NCI-H2227 (cell line): ENCODE data around the gene FOXC1.

ENCODE experiments used
- DNase-seq: peaks from one replicate; lab custom pipeline; 2025; ENCODE audit not compliant: unreplicated experiment; lab: John Stamatoyannopoulos, UW

The FOXC1 gene

DNA sequence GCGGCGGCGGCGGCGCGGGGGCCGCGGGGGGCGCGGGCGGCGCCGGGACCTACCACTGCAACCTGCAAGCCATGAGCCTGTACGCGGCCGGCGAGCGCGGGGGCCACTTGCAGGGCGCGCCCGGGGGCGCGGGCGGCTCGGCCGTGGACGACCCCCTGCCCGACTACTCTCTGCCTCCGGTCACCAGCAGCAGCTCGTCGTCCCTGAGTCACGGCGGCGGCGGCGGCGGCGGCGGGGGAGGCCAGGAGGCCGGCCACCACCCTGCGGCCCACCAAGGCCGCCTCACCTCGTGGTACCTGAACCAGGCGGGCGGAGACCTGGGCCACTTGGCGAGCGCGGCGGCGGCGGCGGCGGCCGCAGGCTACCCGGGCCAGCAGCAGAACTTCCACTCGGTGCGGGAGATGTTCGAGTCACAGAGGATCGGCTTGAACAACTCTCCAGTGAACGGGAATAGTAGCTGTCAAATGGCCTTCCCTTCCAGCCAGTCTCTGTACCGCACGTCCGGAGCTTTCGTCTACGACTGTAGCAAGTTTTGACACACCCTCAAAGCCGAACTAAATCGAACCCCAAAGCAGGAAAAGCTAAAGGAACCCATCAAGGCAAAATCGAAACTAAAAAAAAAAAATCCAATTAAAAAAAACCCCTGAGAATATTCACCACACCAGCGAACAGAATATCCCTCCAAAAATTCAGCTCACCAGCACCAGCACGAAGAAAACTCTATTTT lies 2.0 kb downstream of the FOXC1 start:
- DNase-seq: no peak

DNA sequence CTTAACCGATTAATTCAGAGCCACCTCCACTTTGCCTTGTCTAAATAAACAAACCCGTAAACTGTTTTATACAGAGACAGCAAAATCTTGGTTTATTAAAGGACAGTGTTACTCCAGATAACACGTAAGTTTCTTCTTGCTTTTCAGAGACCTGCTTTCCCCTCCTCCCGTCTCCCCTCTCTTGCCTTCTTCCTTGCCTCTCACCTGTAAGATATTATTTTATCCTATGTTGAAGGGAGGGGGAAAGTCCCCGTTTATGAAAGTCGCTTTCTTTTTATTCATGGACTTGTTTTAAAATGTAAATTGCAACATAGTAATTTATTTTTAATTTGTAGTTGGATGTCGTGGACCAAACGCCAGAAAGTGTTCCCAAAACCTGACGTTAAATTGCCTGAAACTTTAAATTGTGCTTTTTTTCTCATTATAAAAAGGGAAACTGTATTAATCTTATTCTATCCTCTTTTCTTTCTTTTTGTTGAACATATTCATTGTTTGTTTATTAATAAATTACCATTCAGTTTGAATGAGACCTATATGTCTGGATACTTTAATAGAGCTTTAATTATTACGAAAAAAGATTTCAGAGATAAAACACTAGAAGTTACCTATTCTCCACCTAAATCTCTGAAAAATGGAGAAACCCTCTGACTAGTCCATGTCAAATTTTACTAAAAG lies 2.7 kb downstream of the FOXC1 start:
- DNase-seq: no peak

GRCh38 chr6:1612974-1613306 lies 3.2 kb downstream of the FOXC1 start:
- DNase-seq: no peak

GRCh38 chr6:1613346-1613687 lies 3.6 kb downstream of the FOXC1 start:
- DNase-seq: no peak

GRCh38 chr6:1613688-1614447 lies 4.2 kb downstream of the FOXC1 start:
- no peak for DNase-seq

DNA sequence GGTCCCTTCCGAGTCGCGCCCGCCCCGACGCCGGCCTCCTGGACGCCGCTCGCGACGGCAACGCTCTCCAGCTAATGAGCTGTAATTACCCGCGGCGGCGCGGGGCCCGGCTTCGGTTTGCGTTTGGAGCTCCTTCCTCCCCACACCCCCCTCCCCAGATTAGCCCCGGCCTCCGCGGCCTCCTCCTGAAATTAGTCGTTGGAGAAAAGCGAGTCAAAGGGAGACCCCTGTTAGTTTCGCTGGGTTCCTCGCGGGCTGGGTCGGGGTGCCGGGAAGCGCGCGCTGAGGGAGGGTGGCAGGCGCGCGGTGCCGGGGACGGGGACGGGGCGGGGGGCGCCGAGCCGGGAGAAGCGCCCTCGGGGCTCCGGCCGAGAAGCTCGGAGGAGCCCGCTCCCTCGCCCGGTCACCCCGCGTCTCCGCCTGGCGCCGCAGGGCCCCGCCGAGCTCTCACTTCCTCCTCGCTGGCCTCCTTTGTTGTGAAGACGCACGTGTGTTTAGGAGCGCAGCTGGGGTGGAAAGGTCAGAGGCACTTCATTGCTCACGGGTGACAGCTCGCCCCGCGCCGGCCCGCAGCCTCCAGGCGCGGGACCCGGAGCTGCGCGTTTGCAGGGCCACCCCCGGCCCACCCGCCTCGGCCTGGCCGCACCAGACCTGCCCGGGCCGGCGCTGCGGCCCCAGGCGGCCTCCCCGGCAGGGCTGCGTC lies 4.9 kb downstream of the FOXC1 start:
- DNase-seq: no peak

DNA sequence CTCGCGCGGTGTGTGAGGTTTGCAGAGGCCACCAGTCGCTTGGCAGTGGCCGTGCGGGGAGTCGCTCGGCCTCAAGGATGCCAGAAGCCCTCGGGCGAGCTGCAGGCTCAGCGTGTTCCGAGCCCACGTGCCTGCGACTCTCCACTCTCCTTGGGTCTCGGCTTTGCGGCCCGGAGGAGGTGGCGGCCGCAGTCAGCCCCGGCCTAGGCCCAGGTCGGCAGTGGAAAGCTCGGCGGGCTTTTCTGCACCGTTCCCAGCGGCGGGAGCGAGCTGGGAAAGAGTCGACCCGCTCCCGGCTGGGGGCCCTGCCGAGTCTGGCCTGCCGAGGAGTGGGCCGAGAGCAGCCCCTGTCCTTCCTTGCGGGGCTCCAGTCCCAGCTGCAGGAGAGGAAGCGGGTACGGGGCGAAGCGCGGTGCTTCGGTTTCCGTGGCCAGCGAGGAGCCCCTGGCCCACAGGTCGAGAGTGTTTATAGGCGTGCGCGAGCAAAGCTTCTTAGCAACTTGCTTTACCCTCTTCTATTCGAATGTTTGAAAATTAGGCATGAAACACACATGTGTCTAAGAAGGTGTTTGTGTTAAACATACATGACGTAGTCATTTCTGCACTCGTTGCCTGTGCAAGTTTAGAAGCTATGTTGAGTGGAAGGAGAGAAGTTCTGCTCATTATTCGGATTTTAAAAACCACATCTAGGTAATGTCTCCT lies 5.6 kb downstream of the FOXC1 start:
- no peak for DNase-seq

DNA sequence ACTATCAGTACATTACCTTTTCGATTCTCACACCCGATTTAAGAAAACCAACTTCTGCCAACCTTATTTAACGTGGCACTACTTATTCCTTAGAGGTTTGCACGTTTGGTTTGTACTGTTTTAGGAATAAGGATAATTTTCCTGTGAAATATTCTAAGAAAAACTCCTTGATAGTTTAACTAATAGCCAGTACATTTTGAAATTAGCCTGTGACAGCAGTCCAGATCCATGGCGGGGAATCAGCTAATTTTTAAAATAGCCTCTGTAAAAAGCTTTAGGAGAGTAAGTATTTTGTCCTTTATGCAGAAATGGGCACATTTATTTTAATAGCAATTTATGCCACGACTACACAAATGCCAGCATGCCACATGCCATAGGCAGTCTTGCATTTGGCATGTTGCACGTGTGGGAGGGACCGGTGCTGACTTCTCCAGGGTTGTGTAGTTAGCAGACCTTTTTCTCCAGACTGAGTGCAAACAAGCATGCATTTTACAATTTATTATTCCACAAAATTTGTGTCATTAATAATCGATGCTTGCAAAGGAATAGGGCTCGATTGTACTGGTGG lies 6.2 kb downstream of the FOXC1 start:
- DNase-seq: no peak

- DNase-seq: no peak
Observed at GRCh38 chr6:1616701-1617463, 7.2 kb downstream of the FOXC1 start.

DNA sequence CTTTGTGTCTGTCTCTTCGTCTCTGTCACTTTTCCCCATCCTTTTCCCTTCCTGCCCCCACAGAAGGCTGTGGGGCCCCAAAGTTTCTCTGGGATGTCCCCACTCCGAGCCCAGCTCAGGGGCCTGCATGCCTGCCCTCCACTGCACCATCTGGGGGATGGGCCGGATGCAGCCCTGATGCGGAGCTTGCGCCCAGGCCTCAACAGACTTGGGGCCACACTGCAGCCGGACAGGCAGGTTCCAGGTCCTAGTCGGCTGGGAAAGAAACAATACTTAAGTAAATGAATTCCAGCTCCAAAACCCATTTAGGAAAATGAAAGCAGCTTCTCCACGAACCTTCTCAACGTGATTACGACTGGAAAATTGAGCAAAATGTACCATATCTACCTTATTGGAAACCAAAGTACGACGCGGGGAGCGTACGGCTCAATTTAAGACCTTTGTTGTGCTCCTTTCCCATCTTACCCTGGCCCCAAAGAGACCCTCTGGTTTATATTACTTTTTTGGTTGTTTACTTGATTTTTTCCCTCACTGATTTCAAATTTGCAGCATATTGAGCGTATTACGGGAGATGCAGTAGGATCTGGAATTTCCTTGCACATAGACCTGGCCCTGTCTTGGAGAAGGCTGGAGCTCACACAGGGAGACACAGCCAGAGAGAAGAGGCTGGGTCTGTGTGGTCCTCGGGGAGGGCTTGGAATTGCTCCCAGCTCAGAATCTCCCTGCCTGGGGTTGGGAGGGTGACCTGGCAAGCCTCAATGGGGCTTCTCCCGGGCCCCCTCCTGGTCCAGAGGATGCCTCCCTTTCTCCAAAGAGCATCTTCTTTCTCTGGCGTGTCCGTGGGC lies 8.0 kb downstream of the FOXC1 start:
- DNase-seq: no peak

- DNase-seq: no peak
Observed at GRCh38 chr6:1618311-1619097, 8.8 kb downstream of the FOXC1 start.

DNA sequence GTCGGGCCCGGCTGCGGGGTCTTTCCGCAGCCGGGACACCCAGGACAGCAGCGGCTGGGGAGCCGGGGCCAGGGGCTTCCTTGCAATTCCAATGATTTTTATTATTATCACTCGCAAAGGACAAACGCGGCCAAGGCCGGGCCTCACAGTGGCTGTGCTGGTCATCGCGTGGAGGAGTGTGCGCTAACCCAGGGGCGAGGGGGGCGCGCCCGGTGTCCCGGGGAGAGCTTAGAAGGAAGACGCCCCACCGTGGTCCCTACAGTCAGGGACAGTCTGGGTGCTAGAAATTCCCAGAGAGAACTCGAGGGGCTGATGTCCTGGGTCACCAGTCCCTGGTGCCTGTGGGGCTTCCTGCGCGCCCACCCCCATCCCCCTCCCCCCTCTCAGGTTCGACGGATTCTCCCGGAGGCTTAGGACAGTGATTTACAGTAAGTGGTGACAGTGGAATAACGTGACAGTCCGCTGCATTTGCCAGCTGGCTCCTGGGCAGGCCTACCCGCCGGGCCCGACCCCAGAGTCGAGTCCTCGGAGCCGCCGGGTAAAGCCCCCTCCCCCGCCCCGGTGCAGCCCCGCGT lies 9.5 kb downstream of the FOXC1 start:
- DNase-seq: no peak

GRCh38 chr6:1619673-1620503 lies 10.2 kb downstream of the FOXC1 start:
- DNase-seq: no peak

DNA sequence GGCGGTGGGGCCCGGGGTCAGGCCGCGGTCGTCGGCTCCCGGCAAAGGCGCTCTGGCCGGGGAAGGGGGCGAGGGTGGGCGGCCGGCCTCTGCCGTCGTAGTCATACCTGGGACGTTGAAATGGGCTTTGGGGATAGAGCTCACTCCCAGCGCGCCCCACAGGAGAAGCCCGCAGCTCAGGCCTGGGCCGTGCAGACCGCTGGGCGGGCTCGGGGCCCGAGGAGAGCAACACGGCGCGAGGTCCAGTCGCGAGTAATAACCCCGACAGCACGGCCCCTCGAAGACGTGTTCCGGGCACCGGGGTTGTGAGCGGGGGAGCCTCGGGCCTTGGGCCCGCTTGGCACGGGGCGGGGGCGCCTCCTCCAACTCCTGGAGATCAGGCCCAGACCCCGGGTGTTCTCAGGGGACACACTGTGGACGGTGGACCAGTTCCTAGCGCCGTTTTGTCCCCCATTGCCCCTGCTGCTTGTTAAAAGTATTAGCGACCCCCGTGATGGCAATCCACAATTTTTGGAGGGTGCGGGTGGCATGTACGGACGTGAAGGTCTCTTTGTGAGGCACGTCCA lies 10.9 kb downstream of the FOXC1 start:
- no peak for DNase-seq

DNA sequence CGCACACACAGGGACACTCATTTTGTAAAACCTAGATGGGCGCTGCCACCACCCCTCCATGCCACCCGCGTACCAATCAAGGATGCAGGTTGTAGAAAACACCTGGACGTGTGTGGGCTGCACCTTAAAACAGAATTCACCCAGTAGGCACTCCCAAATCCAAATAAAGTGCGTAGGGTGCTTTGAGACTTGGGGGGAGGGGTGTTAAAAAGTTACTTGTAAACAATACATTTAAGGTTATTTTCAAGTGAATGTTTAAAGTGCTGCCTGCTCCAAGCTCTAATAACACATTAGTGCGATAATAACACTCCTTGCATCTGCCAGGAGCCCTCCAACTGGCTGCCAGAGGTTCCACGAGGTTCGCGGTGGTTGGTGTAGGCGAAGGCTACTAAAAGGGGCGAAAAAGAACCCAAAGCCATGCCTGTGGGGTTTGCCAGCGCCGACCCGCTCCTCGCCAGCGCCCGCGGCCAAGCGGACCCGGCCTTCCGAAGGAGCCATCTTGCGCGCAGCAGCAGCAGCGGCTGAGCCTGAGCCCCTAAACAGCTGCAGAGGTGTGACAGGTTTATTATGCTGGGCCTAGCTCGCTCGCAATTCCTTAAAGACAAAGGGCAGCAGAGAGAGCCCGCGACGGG lies 11.5 kb downstream of the FOXC1 start:
- no peak for DNase-seq

DNA sequence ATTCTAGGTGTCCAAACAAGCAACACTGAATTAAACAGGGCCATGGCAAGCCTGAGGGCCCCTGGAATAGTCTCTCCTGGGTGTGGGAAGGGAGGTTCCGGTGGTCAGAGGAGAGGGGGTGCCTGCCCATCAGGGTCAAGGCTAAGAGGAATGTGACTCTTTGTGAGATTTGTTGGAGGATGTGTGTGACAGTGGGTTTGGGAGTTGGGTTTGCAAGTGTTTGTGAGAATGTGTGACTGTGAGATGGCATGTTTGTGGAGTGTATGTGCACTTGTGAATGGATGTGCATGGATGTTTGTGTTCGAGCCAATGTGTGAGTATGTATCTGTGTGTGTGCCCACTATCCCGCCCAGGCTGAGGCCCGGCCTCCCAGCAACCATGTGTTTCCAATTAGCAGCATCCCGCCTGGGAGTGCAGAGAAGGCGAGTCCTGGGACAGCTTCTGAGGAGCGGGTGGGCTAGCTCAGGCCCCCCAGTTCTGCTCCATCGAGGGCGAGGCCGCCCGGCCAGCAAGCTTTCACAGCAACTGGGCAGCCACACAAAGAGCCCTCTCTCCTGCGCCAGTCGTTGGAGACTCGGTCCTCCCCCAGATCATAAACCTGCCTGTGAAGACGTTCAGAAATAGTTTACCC lies 12.6 kb downstream of the FOXC1 start:
- no peak for DNase-seq
